ENCODE measurements around the gene RAD51B.

GRCh38 chr14:68760761-68761160, 941.2 kb downstream of the RAD51B start:
- TF ChIP-seq POLR2A (IDR thresholded peaks at IDR 0.05) = no peak
- no peak for TF ChIP-seq CTCF (IDR thresholded peaks at IDR 0.05)
- TF ChIP-seq EP300 (IDR thresholded peaks at IDR 0.05) = no peak

All from upper lobe of left lung (tissue), 4 donors.